ENCODE results near the gene SEMA3D.

The SEMA3D gene

GRCh38 chr7:85021101-85021704 lies 165.7 kb downstream of the SEMA3D start:
- DNase-seq (ENCODE audit: insufficient read length, low spot score) = no peak
- no peak for FAIRE-seq
- TF ChIP-seq TAF1 (IDR thresholded peaks at IDR 0.05; ENCODE audit: low read depth, low read length) (no peak), POU2F2 (IDR thresholded peaks at IDR 0.05; ENCODE audit: low read depth, low read length) (no peak), POLR2A (IDR thresholded peaks at IDR 0.05; ENCODE audit: low read depth, low read length) (no peak), PAX5 (IDR thresholded peaks at IDR 0.05; ENCODE audit: insufficient read depth, low read length, severe bottlenecking) (no peak), SPI1 (IDR thresholded peaks at IDR 0.05; ENCODE audit: low read depth, low read length) (no peak), POLR2AphosphoS5 (IDR thresholded peaks at IDR 0.05; ENCODE audit: low read depth, low read length) (no peak)

- FAIRE-seq (no peak), DNase-seq (ENCODE audit: insufficient read length, low spot score) (no peak)
- TF ChIP-seq POLR2A (IDR thresholded peaks at IDR 0.05; ENCODE audit: low read depth, low read length) (no peak), POLR2AphosphoS5 (IDR thresholded peaks at IDR 0.05; ENCODE audit: low read depth, low read length) (no peak), POU2F2 (IDR thresholded peaks at IDR 0.05; ENCODE audit: low read depth, low read length) (no peak), PAX5 (IDR thresholded peaks at IDR 0.05; ENCODE audit: insufficient read depth, low read length, severe bottlenecking) (no peak), SPI1 (IDR thresholded peaks at IDR 0.05; ENCODE audit: low read depth, low read length) (no peak), TAF1 (IDR thresholded peaks at IDR 0.05; ENCODE audit: low read depth, low read length) (no peak)
These were observed 167.1 kb downstream of the SEMA3D start for GRCh38 chr7:85019778-85020177.

GRCh38 chr7:85019176-85019575 lies 167.7 kb downstream of the SEMA3D start:
- FAIRE-seq (no peak), DNase-seq (ENCODE audit: insufficient read length, low spot score) (no peak)
- TF ChIP-seq PAX5 (IDR thresholded peaks at IDR 0.05; ENCODE audit: insufficient read depth, low read length, severe bottlenecking) (no peak), SPI1 (IDR thresholded peaks at IDR 0.05; ENCODE audit: low read depth, low read length) (no peak), POLR2A (IDR thresholded peaks at IDR 0.05; ENCODE audit: low read depth, low read length) (no peak), POLR2AphosphoS5 (IDR thresholded peaks at IDR 0.05; ENCODE audit: low read depth, low read length) (no peak), POU2F2 (IDR thresholded peaks at IDR 0.05; ENCODE audit: low read depth, low read length) (no peak), TAF1 (IDR thresholded peaks at IDR 0.05; ENCODE audit: low read depth, low read length) (no peak)

GRCh38 chr7:85018498-85018897 lies 168.4 kb downstream of the SEMA3D start:
- DNase-seq (ENCODE audit: insufficient read length, low spot score) (no peak), FAIRE-seq (no peak)
- TF ChIP-seq POLR2AphosphoS5 (IDR thresholded peaks at IDR 0.05; ENCODE audit: low read depth, low read length) (no peak), PAX5 (IDR thresholded peaks at IDR 0.05; ENCODE audit: insufficient read depth, low read length, severe bottlenecking) (no peak), POLR2A (IDR thresholded peaks at IDR 0.05; ENCODE audit: low read depth, low read length) (no peak), SPI1 (IDR thresholded peaks at IDR 0.05; ENCODE audit: low read depth, low read length) (no peak), TAF1 (IDR thresholded peaks at IDR 0.05; ENCODE audit: low read depth, low read length) (no peak), POU2F2 (IDR thresholded peaks at IDR 0.05; ENCODE audit: low read depth, low read length) (no peak)

GRCh38 chr7:85016286-85016685 lies 170.6 kb downstream of the SEMA3D start:
- TF ChIP-seq POLR2AphosphoS5 (IDR thresholded peaks at IDR 0.05; ENCODE audit: low read depth, low read length) = no peak
- no peak for TF ChIP-seq SPI1 (IDR thresholded peaks at IDR 0.05; ENCODE audit: low read depth, low read length)
- TF ChIP-seq TAF1 (IDR thresholded peaks at IDR 0.05; ENCODE audit: low read depth, low read length) = no peak
- no peak for TF ChIP-seq PAX5 (IDR thresholded peaks at IDR 0.05; ENCODE audit: insufficient read depth, low read length, severe bottlenecking)
- no peak for TF ChIP-seq POU2F2 (IDR thresholded peaks at IDR 0.05; ENCODE audit: low read depth, low read length)
- no peak for TF ChIP-seq POLR2A (IDR thresholded peaks at IDR 0.05; ENCODE audit: low read depth, low read length)
- no peak for FAIRE-seq
- DNase-seq (ENCODE audit: insufficient read length, low spot score) = no peak

- DNase-seq (ENCODE audit: insufficient read length, low spot score) = no peak
- no peak for TF ChIP-seq TAF1 (IDR thresholded peaks at IDR 0.05; ENCODE audit: low read depth, low read length)
- no peak for TF ChIP-seq PAX5 (IDR thresholded peaks at IDR 0.05; ENCODE audit: insufficient read depth, low read length, severe bottlenecking)
- TF ChIP-seq POLR2AphosphoS5 (IDR thresholded peaks at IDR 0.05; ENCODE audit: low read depth, low read length) = no peak
- no peak for TF ChIP-seq POU2F2 (IDR thresholded peaks at IDR 0.05; ENCODE audit: low read depth, low read length)
- TF ChIP-seq SPI1 (IDR thresholded peaks at IDR 0.05; ENCODE audit: low read depth, low read length) = no peak
- TF ChIP-seq POLR2A (IDR thresholded peaks at IDR 0.05; ENCODE audit: low read depth, low read length) = no peak
- no peak for FAIRE-seq
These were observed 171.8 kb downstream of the SEMA3D start for GRCh38 chr7:85014936-85015660.

- no peak for FAIRE-seq
- no peak for TF ChIP-seq POLR2A (IDR thresholded peaks at IDR 0.05; ENCODE audit: low read depth, low read length)
- no peak for TF ChIP-seq POLR2AphosphoS5 (IDR thresholded peaks at IDR 0.05; ENCODE audit: low read depth, low read length)
- TF ChIP-seq SPI1 (IDR thresholded peaks at IDR 0.05; ENCODE audit: low read depth, low read length) = no peak
- no peak for TF ChIP-seq TAF1 (IDR thresholded peaks at IDR 0.05; ENCODE audit: low read depth, low read length)
- no peak for TF ChIP-seq POU2F2 (IDR thresholded peaks at IDR 0.05; ENCODE audit: low read depth, low read length)
- no peak for TF ChIP-seq PAX5 (IDR thresholded peaks at IDR 0.05; ENCODE audit: insufficient read depth, low read length, severe bottlenecking)
- DNase-seq (ENCODE audit: insufficient read length, low spot score) = no peak
These were observed 175.7 kb downstream of the SEMA3D start for GRCh38 chr7:85011127-85011526.

GRCh38 chr7:85010306-85010705 lies 176.6 kb downstream of the SEMA3D start:
- TF ChIP-seq POU2F2 (IDR thresholded peaks at IDR 0.05; ENCODE audit: low read depth, low read length) = no peak
- no peak for TF ChIP-seq POLR2A (IDR thresholded peaks at IDR 0.05; ENCODE audit: low read depth, low read length)
- TF ChIP-seq SPI1 (IDR thresholded peaks at IDR 0.05; ENCODE audit: low read depth, low read length) = no peak
- no peak for TF ChIP-seq PAX5 (IDR thresholded peaks at IDR 0.05; ENCODE audit: insufficient read depth, low read length, severe bottlenecking)
- no peak for TF ChIP-seq POLR2AphosphoS5 (IDR thresholded peaks at IDR 0.05; ENCODE audit: low read depth, low read length)
- TF ChIP-seq TAF1 (IDR thresholded peaks at IDR 0.05; ENCODE audit: low read depth, low read length) = no peak
- FAIRE-seq (no peak), DNase-seq (ENCODE audit: insufficient read length, low spot score) (no peak)

GRCh38 chr7:85006754-85007153 lies 180.1 kb downstream of the SEMA3D start:
- DNase-seq (ENCODE audit: insufficient read length, low spot score) = no peak
- no peak for FAIRE-seq
- TF ChIP-seq POU2F2 (IDR thresholded peaks at IDR 0.05; ENCODE audit: low read depth, low read length) (no peak), TAF1 (IDR thresholded peaks at IDR 0.05; ENCODE audit: low read depth, low read length) (no peak), POLR2A (IDR thresholded peaks at IDR 0.05; ENCODE audit: low read depth, low read length) (no peak), SPI1 (IDR thresholded peaks at IDR 0.05; ENCODE audit: low read depth, low read length) (no peak), POLR2AphosphoS5 (IDR thresholded peaks at IDR 0.05; ENCODE audit: low read depth, low read length) (no peak), PAX5 (IDR thresholded peaks at IDR 0.05; ENCODE audit: insufficient read depth, low read length, severe bottlenecking) (no peak)

Data from GM12891 (cell line).